DND-41 (cell line): ENCODE results near the gene TMSB10.

Experiments used
- EZH2 ChIP-seq: IDR thresholded peaks from 3 replicates; pipeline ENCODE4 v1.6.1; 2012; ENCODE audit warnings: borderline replicate concordance, low read depth, mild to moderate bottlenecking, moderate library complexity, low read length, inconsistent platforms; ENCODE audit not compliant: severe bottlenecking
- TF ChIP-seq, protein P1 (sequence below): IDR thresholded peaks from 2 replicates; pipeline ENCODE4 v1.5.1; 2012; ENCODE audit warnings: borderline replicate concordance, low read length, moderate library complexity, mild to moderate bottlenecking; ENCODE audit not compliant: poor library complexity, severe bottlenecking; ENCODE audit errors: extremely low read depth

- TF ChIP-seq, protein P1, sequence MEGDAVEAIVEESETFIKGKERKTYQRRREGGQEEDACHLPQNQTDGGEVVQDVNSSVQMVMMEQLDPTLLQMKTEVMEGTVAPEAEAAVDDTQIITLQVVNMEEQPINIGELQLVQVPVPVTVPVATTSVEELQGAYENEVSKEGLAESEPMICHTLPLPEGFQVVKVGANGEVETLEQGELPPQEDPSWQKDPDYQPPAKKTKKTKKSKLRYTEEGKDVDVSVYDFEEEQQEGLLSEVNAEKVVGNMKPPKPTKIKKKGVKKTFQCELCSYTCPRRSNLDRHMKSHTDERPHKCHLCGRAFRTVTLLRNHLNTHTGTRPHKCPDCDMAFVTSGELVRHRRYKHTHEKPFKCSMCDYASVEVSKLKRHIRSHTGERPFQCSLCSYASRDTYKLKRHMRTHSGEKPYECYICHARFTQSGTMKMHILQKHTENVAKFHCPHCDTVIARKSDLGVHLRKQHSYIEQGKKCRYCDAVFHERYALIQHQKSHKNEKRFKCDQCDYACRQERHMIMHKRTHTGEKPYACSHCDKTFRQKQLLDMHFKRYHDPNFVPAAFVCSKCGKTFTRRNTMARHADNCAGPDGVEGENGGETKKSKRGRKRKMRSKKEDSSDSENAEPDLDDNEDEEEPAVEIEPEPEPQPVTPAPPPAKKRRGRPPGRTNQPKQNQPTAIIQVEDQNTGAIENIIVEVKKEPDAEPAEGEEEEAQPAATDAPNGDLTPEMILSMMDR, result no peak
- no peak for TF ChIP-seq EZH2
These were observed 43.9 kb upstream of the TMSB10 start for GRCh38 chr2:84861539-84861938.
